ENCODE measurements around the gene IFIH1. TPM values are rescaled to one million over a fixed set of nuclear protein-coding genes. Genes with fewer than 3 reads are reported as not detected.

IFIH1 gene
- total RNA-seq, 2 donors from 2014 or later = 16.6 to 19.2 TPM

GRCh38 chr2:162221064-162221463, 97.4 kb downstream of the IFIH1 start:
- ATAC-seq (ENCODE audit: insufficient number of reproducible peaks, low FRiP score, low read depth) (peak; percentile 73), DNase-seq (ENCODE audit: low spot score) (peak; percentile 33)
- Histone ChIP-seq H3K27ac (no peak overlapping the region), H3K4me1 (ENCODE audit: control insufficient read depth in 1 of 2, low read depth in 2 of 2) (peaks cover 0 to 7% of the 10 kb centered on the region in 2 donors), H3K4me3 (no peak overlapping the region), H3K9me3 (no peaks in the 10 kb centered on the region), H3K36me3 (no peaks in the 10 kb centered on the region), H3K27me3 (replicated peaks; ENCODE audit: insufficient read depth) (no peaks in the 10 kb centered on the region)
- peak; percentile 92 for TF ChIP-seq CTCF (IDR thresholded peaks at IDR 0.05)

GRCh38 chr2:162220368-162220767, 98.1 kb downstream of the IFIH1 start:
- no peak overlapping the region for H3K4me3 ChIP-seq
- H3K36me3 ChIP-seq = no peaks in the 10 kb centered on the region
- no peaks in the 10 kb centered on the region for H3K9me3 ChIP-seq
- peaks cover 0 to 7% of the 10 kb centered on the region in 2 donors for H3K4me1 ChIP-seq (ENCODE audit: control insufficient read depth in 1 of 2, low read depth in 2 of 2)
- TF ChIP-seq CTCF (IDR thresholded peaks at IDR 0.05) = no peak
- no peak overlapping the region for H3K27ac ChIP-seq
- ATAC-seq (ENCODE audit: insufficient number of reproducible peaks, low FRiP score, low read depth) (no peak), DNase-seq (ENCODE audit: low spot score) (no peak)
- no peaks in the 10 kb centered on the region for H3K27me3 ChIP-seq (replicated peaks; ENCODE audit: insufficient read depth)

- Histone ChIP-seq H3K4me1 (ENCODE audit: control insufficient read depth in 1 of 2, low read depth in 2 of 2) (peaks cover 0 to 7% of the 10 kb centered on the region in 2 donors), H3K27me3 (replicated peaks; ENCODE audit: insufficient read depth) (no peaks in the 10 kb centered on the region), H3K36me3 (no peaks in the 10 kb centered on the region), H3K4me3 (no peak overlapping the region), H3K27ac (no peak overlapping the region), H3K9me3 (no peaks in the 10 kb centered on the region)
- TF ChIP-seq CTCF (IDR thresholded peaks at IDR 0.05) = no peak
- DNase-seq (ENCODE audit: low spot score) (no peak), ATAC-seq (ENCODE audit: insufficient number of reproducible peaks, low FRiP score, low read depth) (no peak)
Observed at GRCh38 chr2:162219426-162219825, 99.1 kb downstream of the IFIH1 start.

- ATAC-seq (ENCODE audit: insufficient number of reproducible peaks, low FRiP score, low read depth) = no peak
- no peak for TF ChIP-seq CTCF (IDR thresholded peaks at IDR 0.05)
- no peak for DNase-seq (ENCODE audit: low spot score)
- Histone ChIP-seq H3K27me3 (replicated peaks; ENCODE audit: insufficient read depth) (no peaks in the 10 kb centered on the region), H3K4me3 (no peak overlapping the region), H3K36me3 (no peaks in the 10 kb centered on the region), H3K9me3 (no peaks in the 10 kb centered on the region), H3K4me1 (ENCODE audit: control insufficient read depth in 1 of 2, low read depth in 2 of 2) (peaks cover 0 to 7% of the 10 kb centered on the region in 2 donors), H3K27ac (no peak overlapping the region)
Observed at GRCh38 chr2:162217598-162217997, 100.9 kb downstream of the IFIH1 start.

Other genes starting within 250 kb of the IFIH1 start
- 1 to 10 TPM; 2.0 to 2.1 TPM for gene DPP4, start 244.5 kb downstream of the IFIH1 start, total RNA-seq
- gene GCG, start 166.4 kb downstream of the IFIH1 start, total RNA-seq = not detected
- 10 to 100 TPM; 21.3 to 37.6 TPM for gene FAP, start 75.2 kb downstream of the IFIH1 start, total RNA-seq
- gene GCA, start 25.4 kb upstream of the IFIH1 start, total RNA-seq = 10 to 100 TPM; 22.5 to 56.6 TPM